NK-92 (cell line): ENCODE data around the gene TSEN54.
"Not testable (repeated sequence)": the region's sequence is repeated elsewhere in the genome, so short reads cannot be mapped to it uniquely, and the experiment has no call there.

ENCODE experiments used
- DNase-seq: peaks from one replicate; lab custom pipeline; 2025; ENCODE audit not compliant: unreplicated experiment; lab: John Stamatoyannopoulos, UW

Gene TSEN54

GRCh38 chr17:75516255-75516618 lies at the start of gene TSEN54:
Gene TSEN54, plus strand, starts transcription at chr17:75516528. Its CDS starts 33 bp downstream, at chr17:75516561.
- DNase-seq: peak; percentile 44

- no peak for DNase-seq
Observed at GRCh38 chr17:75468291-75468754, 48.0 kb upstream of the TSEN54 start.

- DNase-seq: no peak
Observed at GRCh38 chr17:75468779-75469373, 47.5 kb upstream of the TSEN54 start.

GRCh38 chr17:75471207-75471606 lies 45.1 kb upstream of the TSEN54 start:
- no peak for DNase-seq

GRCh38 chr17:75472119-75472518 lies 44.2 kb upstream of the TSEN54 start:
- no peak for DNase-seq

- no peak for DNase-seq
Observed at GRCh38 chr17:75473246-75473645, 43.1 kb upstream of the TSEN54 start.

GRCh38 chr17:75474736-75475135 lies 41.6 kb upstream of the TSEN54 start:
- no peak for DNase-seq

GRCh38 chr17:75475144-75475835 lies 41.0 kb upstream of the TSEN54 start:
- no peak for DNase-seq

- DNase-seq: no peak
Observed at GRCh38 chr17:75475851-75476250, 40.5 kb upstream of the TSEN54 start.

GRCh38 chr17:75476271-75476671 lies 40.1 kb upstream of the TSEN54 start:
- no peak for DNase-seq

GRCh38 chr17:75476752-75477489 lies 39.4 kb upstream of the TSEN54 start:
- DNase-seq: no peak

GRCh38 chr17:75477490-75477862 lies 38.9 kb upstream of the TSEN54 start:
- DNase-seq: not testable (repeated sequence)

- DNase-seq: no peak
Observed at GRCh38 chr17:75478508-75478907, 37.8 kb upstream of the TSEN54 start.

GRCh38 chr17:75480281-75480680 lies 36.0 kb upstream of the TSEN54 start:
- DNase-seq: no peak

GRCh38 chr17:75481194-75482068 lies 34.9 kb upstream of the TSEN54 start:
- DNase-seq: no peak

GRCh38 chr17:75482098-75482942 lies 34.0 kb upstream of the TSEN54 start:
- DNase-seq: no peak

- no peak for DNase-seq
Observed at GRCh38 chr17:75485688-75486087, 30.6 kb upstream of the TSEN54 start.

GRCh38 chr17:75486151-75486550 lies 30.2 kb upstream of the TSEN54 start:
- DNase-seq: no peak

GRCh38 chr17:75486951-75487350 lies 29.4 kb upstream of the TSEN54 start:
- no peak for DNase-seq

GRCh38 chr17:75487351-75488070 lies 28.8 kb upstream of the TSEN54 start:
- DNase-seq: no peak
